B cell (primary cell): ENCODE data around the gene NPEPL1. TPM values are rescaled to one million over a fixed set of nuclear protein-coding genes. Genes with fewer than 3 reads are reported as not detected.

Experiments used
- ATAC-seq: fragments of 200-7000 bp; cut with Tn5 transposase; one replicate; pipeline ENCODE4 v1.10.0; 2021; ENCODE audit warnings: low read depth, mild to moderate bottlenecking, moderate number of reproducible peaks, moderate library complexity
- CTCF ChIA-PET: fragments of 350-600 bp; sonication (Branson Sonifier 250); formaldehyde crosslinking; loops from one replicate; lab custom pipeline; 2021; ENCODE audit warnings: antibody characterized with exemption, inconsistent platforms; lab: Charles Lee
- POLR2A ChIA-PET: fragments of 350-600 bp; sonication (Branson Sonifier 250); formaldehyde crosslinking; loops from one replicate; lab custom pipeline; 2021; ENCODE audit warnings: antibody characterized with exemption; lab: Charles Lee
- DNase-seq: peaks from one replicate; pipeline ENCODE4 v3.0.0; 2013
- H2AFZ ChIP-seq: 2 replicates; pipeline ENCODE4 v1.6.1; 2012; ENCODE audit warnings: mild to moderate bottlenecking, low read depth, low read length; ENCODE audit not compliant: insufficient read depth, poor library complexity, severe bottlenecking
- H3K27ac ChIP-seq, 2 donors: 1 replicate in 1 of 2; 2 replicates in 1 of 2; pipeline ENCODE4 v1.5.1; 2012 to 2013; ENCODE audit warnings: low read length in 2 of 2, mild to moderate bottlenecking in 2 of 2, moderate library complexity in 1 of 2
- H3K27me3 ChIP-seq, 4 experiments: fragments of 200-600 bp in 1 of 4; sonication (generic) in 1 of 4; replicated peaks in 1 of 4; 1 replicate in 2 of 4; 2 replicates in 2 of 4; pipeline versions ENCODE4 v1.6.1 to v1.7.0; 2013 to 2016; ENCODE audit warnings: low read length in 3 of 4, mild to moderate bottlenecking in 2 of 4, mixed read lengths in 1 of 4, moderate library complexity in 1 of 4; ENCODE audit not compliant: insufficient read depth in 4 of 4, control insufficient read depth in 3 of 4; ENCODE audit errors: control extremely low read depth in 1 of 4
- H3K36me3 ChIP-seq, 2 experiments: replicated peaks in 1 of 2; 1 replicate in 1 of 2; 2 replicates in 1 of 2; pipeline versions ENCODE4 v1.6.1 to v1.7.1; 2013; ENCODE audit warnings: low read length in 1 of 2; ENCODE audit not compliant: insufficient read depth in 2 of 2, control insufficient read depth in 1 of 2; ENCODE audit errors: control extremely low read depth in 1 of 2, extremely low read depth in 1 of 2
- H3K4me1 ChIP-seq, 2 donors: fragments of 200-600 bp in 1 of 2; sonication (generic) in 1 of 2; 1 replicate in 1 of 2; 2 replicates in 1 of 2; pipeline versions ENCODE4 v1.5.1 to v1.6.1; 2013 to 2017; ENCODE audit warnings: low read length in 2 of 2; ENCODE audit not compliant: control insufficient read depth in 2 of 2, insufficient read depth in 2 of 2
- H3K4me2 ChIP-seq: replicated peaks from 2 replicates; pipeline ENCODE3; 2012; ENCODE audit warnings: mild to moderate bottlenecking, low read depth, low read length; ENCODE audit not compliant: poor library complexity, severe bottlenecking
- H3K4me3 ChIP-seq, 5 experiments: fragments of 200-600 bp in 1 of 5; sonication (generic) in 1 of 5; 1 replicate in 3 of 5; 2 replicates in 2 of 5; pipeline versions ENCODE4 v1.5.1 to v1.7.0; 2011 to 2016; ENCODE audit warnings: low read length in 4 of 5, mild to moderate bottlenecking in 4 of 5, low read depth in 2 of 5, control low read depth in 1 of 5, moderate library complexity in 1 of 5; ENCODE audit not compliant: insufficient read depth in 1 of 5; ENCODE audit errors: control extremely low read depth in 1 of 5, extremely low read depth in 1 of 5
- H3K79me2 ChIP-seq: fragments of 200-600 bp; sonication (generic); one replicate; pipeline ENCODE4 v1.6.0; 2016; ENCODE audit warnings: low read length; ENCODE audit not compliant: control insufficient read depth, insufficient read depth
- H3K9ac ChIP-seq: fragments of 200-600 bp; sonication (generic); 2 replicates; pipeline ENCODE4 v1.6.1; 2017; ENCODE audit warnings: mild to moderate bottlenecking, low read length, moderate library complexity
- H3K9me3 ChIP-seq, 3 donors: one replicate each; pipeline versions ENCODE4 v1.6.1 to v1.7.1; 2013; ENCODE audit warnings: low read length in 2 of 3; ENCODE audit not compliant: control insufficient read depth in 2 of 3, insufficient read depth in 1 of 3; ENCODE audit errors: control extremely low read depth in 1 of 3
- H4K20me1 ChIP-seq: 2 replicates; pipeline ENCODE4 v1.6.0; 2012; ENCODE audit warnings: mild to moderate bottlenecking, low read length; ENCODE audit not compliant: insufficient read depth, control insufficient read depth, poor library complexity, severe bottlenecking
- H3K27ac Mint-ChIP-seq: one replicate; pipeline ENCODE4 v1.8.0; 2021; ENCODE audit warnings: mixed read lengths
- H3K27me3 Mint-ChIP-seq: one replicate; pipeline ENCODE4 v1.8.0; 2021; ENCODE audit warnings: mixed read lengths
- H3K4me1 Mint-ChIP-seq: one replicate; pipeline ENCODE4 v1.8.0; 2021; ENCODE audit warnings: mixed read lengths
- H3K4me3 Mint-ChIP-seq: one replicate; pipeline ENCODE4 v1.8.0; 2021; ENCODE audit warnings: mixed read lengths
- H3K9me3 Mint-ChIP-seq: one replicate; pipeline ENCODE4 v1.8.0; 2022; ENCODE audit warnings: mixed read lengths; ENCODE audit not compliant: insufficient read depth
- EZH2 ChIP-seq: IDR thresholded peaks from 2 replicates; pipeline ENCODE4 v1.6.1; 2012; ENCODE audit warnings: borderline replicate concordance, low read depth, mild to moderate bottlenecking, moderate library complexity, low read length; ENCODE audit not compliant: insufficient read depth, poor library complexity, severe bottlenecking
- WGBS: methylation state at CpG from one replicate; pipeline ENCODE4 v1.1.5; 2013; ENCODE audit warnings: missing lambda C conversion rate; ENCODE audit not compliant: insufficient coverage; 5-methylcytosine and 5-hydroxymethylcytosine counted together
- intact Hi-C: fragments of 100-400 bp; cut with micrococcal nuclease; formaldehyde crosslinking; loops from one replicate; pipeline ENCODE4 v1.10.0; 2022
- polyA plus RNA-seq: library from polyadenylated mRNA; depleted of rRNA; stranded (reverse); fragments of >200 nt; gene quantifications from 2 replicates; pipeline ENCODE4 v1.2.3, GENCODE V29; 2012
- total RNA-seq, 2 donors: library from RNA; stranded (reverse); fragments of 120-200 nt in 1 of 2; gene quantifications; 1 replicate in 1 of 2; 2 replicates in 1 of 2; pipeline versions ENCODE4 v1.2.3 to v1.2.4, GENCODE V29; 2013 to 2022
- TF ChIP-seq, protein P1 (sequence below): fragments of 200-600 bp; IDR thresholded peaks from one replicate; pipeline ENCODE4 v1.8.0; 2022; ENCODE audit warnings: antibody characterized with exemption, mild to moderate bottlenecking

Gene NPEPL1
- total and polyA plus RNA-seq, 2 donors (not counting 1 experiment from before 2014, with no cell fraction given), result 34.3 to 45.1 TPM

DNA sequence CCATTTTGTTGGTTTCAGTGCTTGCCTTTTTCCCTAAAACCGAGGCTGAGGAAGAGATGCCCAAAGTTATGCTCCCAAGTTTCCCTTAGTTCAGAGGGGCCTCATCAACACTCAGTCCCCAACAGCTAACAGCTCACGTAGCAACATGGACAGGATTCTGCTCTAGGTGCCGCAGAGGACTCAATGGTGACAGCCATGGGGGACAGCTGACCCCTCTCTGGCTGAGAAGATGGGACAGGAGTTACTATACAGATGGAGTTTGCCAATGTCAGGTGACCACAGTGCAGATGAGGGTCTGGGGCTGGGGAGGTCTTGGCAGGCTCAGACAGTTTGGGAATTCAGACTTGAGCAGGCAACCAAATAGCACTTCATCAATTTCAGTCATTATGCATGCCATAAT is 67.3 kb downstream of the NPEPL1 start:
- ATAC-seq, result no peak
- TF ChIP-seq, protein P1, sequence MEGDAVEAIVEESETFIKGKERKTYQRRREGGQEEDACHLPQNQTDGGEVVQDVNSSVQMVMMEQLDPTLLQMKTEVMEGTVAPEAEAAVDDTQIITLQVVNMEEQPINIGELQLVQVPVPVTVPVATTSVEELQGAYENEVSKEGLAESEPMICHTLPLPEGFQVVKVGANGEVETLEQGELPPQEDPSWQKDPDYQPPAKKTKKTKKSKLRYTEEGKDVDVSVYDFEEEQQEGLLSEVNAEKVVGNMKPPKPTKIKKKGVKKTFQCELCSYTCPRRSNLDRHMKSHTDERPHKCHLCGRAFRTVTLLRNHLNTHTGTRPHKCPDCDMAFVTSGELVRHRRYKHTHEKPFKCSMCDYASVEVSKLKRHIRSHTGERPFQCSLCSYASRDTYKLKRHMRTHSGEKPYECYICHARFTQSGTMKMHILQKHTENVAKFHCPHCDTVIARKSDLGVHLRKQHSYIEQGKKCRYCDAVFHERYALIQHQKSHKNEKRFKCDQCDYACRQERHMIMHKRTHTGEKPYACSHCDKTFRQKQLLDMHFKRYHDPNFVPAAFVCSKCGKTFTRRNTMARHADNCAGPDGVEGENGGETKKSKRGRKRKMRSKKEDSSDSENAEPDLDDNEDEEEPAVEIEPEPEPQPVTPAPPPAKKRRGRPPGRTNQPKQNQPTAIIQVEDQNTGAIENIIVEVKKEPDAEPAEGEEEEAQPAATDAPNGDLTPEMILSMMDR, result no peak
- H3K27ac ChIP-seq, result no peak overlapping the region
- Mint-ChIP-seq H3K4me1 (no peaks in the 10 kb centered on the region), H3K27me3 (peaks cover 40% of the 10 kb centered on the region), H3K4me3 (no peak overlapping the region), H3K9me3 (no peaks in the 10 kb centered on the region), H3K27ac (no peak overlapping the region)
- no peak overlapping the region for H2AFZ ChIP-seq
- H3K9me3 ChIP-seq, result no peaks in the 10 kb centered on the region
- POLR2A ChIA-PET, result no interaction called here
- intact Hi-C loops, result no loop called here
- H3K4me1 ChIP-seq, result no peaks in the 10 kb centered on the region
- H3K36me3 ChIP-seq, result no peaks in the 10 kb centered on the region
- no peaks in the 10 kb centered on the region for H4K20me1 ChIP-seq
- CTCF ChIA-PET, result no interaction called here
- DNase-seq, result no peak
- H3K27me3 ChIP-seq, result peaks cover 0 to 10% (median 3%) of the 10 kb centered on the region in 4 experiments
- no peak overlapping the region for H3K4me2 ChIP-seq
- WGBS, result 89% methylated on average over 3 of the region's 3 CpGs
- H3K79me2 ChIP-seq, result no peaks in the 10 kb centered on the region
- no peak overlapping the region for H3K9ac ChIP-seq
- no peak overlapping the region for H3K4me3 ChIP-seq

DNA sequence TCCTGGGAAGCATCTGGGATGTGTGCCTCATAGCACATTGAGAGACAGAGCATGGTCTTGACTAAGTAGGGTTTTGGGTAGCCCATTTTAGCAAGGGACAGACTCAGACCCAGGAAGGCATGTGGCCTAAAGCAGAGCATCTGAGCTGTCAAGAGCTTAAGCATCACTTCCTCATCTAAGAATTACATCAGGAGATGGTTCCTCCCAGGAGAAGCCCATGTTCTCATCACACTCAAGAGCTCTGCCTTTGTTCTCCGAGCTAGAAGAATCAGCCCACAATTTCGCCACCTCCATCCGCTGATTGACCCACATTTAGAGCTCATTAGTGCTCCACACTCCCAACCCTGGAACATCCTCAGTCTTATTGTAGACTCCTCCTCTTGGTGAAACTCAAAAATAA is 68.3 kb downstream of the NPEPL1 start:
- Histone ChIP-seq H3K9me3 (no peaks in the 10 kb centered on the region), H3K79me2 (no peaks in the 10 kb centered on the region), H3K9ac (no peak overlapping the region), H3K4me3 (no peak overlapping the region), H4K20me1 (no peaks in the 10 kb centered on the region), H3K4me1 (no peaks in the 10 kb centered on the region), H3K27ac (no peak overlapping the region), H3K27me3 (peaks cover 0 to 13% (median 3%) of the 10 kb centered on the region in 4 experiments), H3K4me2 (no peak overlapping the region), H2AFZ (no peak overlapping the region), H3K36me3 (no peaks in the 10 kb centered on the region)
- ChIA-PET POLR2A (no interaction called here), CTCF (no interaction called here)
- Mint-ChIP-seq H3K27me3 (peaks cover 42% of the 10 kb centered on the region), H3K9me3 (no peaks in the 10 kb centered on the region), H3K27ac (no peak overlapping the region), H3K4me1 (no peaks in the 10 kb centered on the region), H3K4me3 (no peak overlapping the region)
- ATAC-seq (no peak), DNase-seq (no peak)
- intact Hi-C loops, result no loop called here
- TF ChIP-seq EZH2, result no peak
- WGBS, result 80% methylated on average over 1 of the region's 3 CpGs
